ENCODE data around the gene DOCK3. TPM values are rescaled to one million over a fixed set of nuclear protein-coding genes. Genes with fewer than 3 reads are reported as not detected.
A peak's percentile ranks its signal among the peaks of the same experiment; 100 is the strongest.

DOCK3 gene
- 0.36 and 0.51 TPM in 2 replicates for total RNA-seq (2014; rRNA removed; shearing (Covaris generic))

- peak; percentile 62 for DNase-seq (ENCODE audit: low read depth)
These were observed at the start of gene DOCK3 for GRCh38 chr3:50674349-50675178. Gene DOCK3 (plus strand): TSS chr3:50674927. CDS start chr3:50675264, 337 bp downstream.

GRCh38 chr3:50625231-50626182 lies 49.2 kb upstream of the DOCK3 start:
- no peak for DNase-seq (ENCODE audit: low read depth)

- DNase-seq (ENCODE audit: low read depth) = no peak
These were observed 48.3 kb upstream of the DOCK3 start for GRCh38 chr3:50626401-50626800.

GRCh38 chr3:50627407-50628051 lies 47.2 kb upstream of the DOCK3 start:
- DNase-seq (ENCODE audit: low read depth) = peak; percentile 95

- DNase-seq (ENCODE audit: low read depth) = no peak
These were observed 46.1 kb upstream of the DOCK3 start for GRCh38 chr3:50628601-50629000.

GRCh38 chr3:50630394-50630793 lies 44.3 kb upstream of the DOCK3 start:
- DNase-seq (ENCODE audit: low read depth) = no peak

- peak; percentile 75 for DNase-seq (ENCODE audit: low read depth)
These were observed 43.9 kb upstream of the DOCK3 start for GRCh38 chr3:50630877-50631276.

GRCh38 chr3:50632450-50632849 lies 42.3 kb upstream of the DOCK3 start:
- no peak for DNase-seq (ENCODE audit: low read depth)

- DNase-seq (ENCODE audit: low read depth) = no peak
These were observed 41.4 kb upstream of the DOCK3 start for GRCh38 chr3:50633230-50633790.

GRCh38 chr3:50635066-50635465 lies 39.7 kb upstream of the DOCK3 start:
- DNase-seq (ENCODE audit: low read depth) = no peak

- no peak for DNase-seq (ENCODE audit: low read depth)
These were observed 37.7 kb upstream of the DOCK3 start for GRCh38 chr3:50637011-50637410.

GRCh38 chr3:50637945-50638344 lies 36.8 kb upstream of the DOCK3 start:
- no peak for DNase-seq (ENCODE audit: low read depth)

GRCh38 chr3:50639055-50639494 lies 35.7 kb upstream of the DOCK3 start:
- DNase-seq (ENCODE audit: low read depth) = peak; percentile 79

GRCh38 chr3:50642382-50642781 lies 32.3 kb upstream of the DOCK3 start:
- no peak for DNase-seq (ENCODE audit: low read depth)

- DNase-seq (ENCODE audit: low read depth) = no peak
These were observed 30.2 kb upstream of the DOCK3 start for GRCh38 chr3:50644561-50644960.

- DNase-seq (ENCODE audit: low read depth) = no peak
These were observed 29.3 kb upstream of the DOCK3 start for GRCh38 chr3:50645378-50645777.

GRCh38 chr3:50648313-50648712 lies 26.4 kb upstream of the DOCK3 start:
- no peak for DNase-seq (ENCODE audit: low read depth)

- no peak for DNase-seq (ENCODE audit: low read depth)
These were observed 25.8 kb upstream of the DOCK3 start for GRCh38 chr3:50648944-50649343.

GRCh38 chr3:50649451-50649931 lies 25.2 kb upstream of the DOCK3 start:
- no peak for DNase-seq (ENCODE audit: low read depth)

- no peak for DNase-seq (ENCODE audit: low read depth)
These were observed 24.7 kb upstream of the DOCK3 start for GRCh38 chr3:50650018-50650417.

- no peak for DNase-seq (ENCODE audit: low read depth)
These were observed 23.3 kb upstream of the DOCK3 start for GRCh38 chr3:50651445-50651844.
